22Rv1 (cell line): ENCODE data around the gene BLMH.

Experiments
- ZFX ChIP-seq: fragments of 450-650 bp; IDR thresholded peaks from 2 replicates; pipeline ENCODE4 v1.6.1; 2017; ENCODE audit warnings: antibody characterized with exemption, borderline replicate concordance
- TF ChIP-seq, protein P1 (sequence below): fragments of 450-650 bp; IDR thresholded peaks from 2 replicates; pipeline ENCODE4 v1.5.1; 2017; ENCODE audit warnings: mild to moderate bottlenecking

- TF ChIP-seq, protein P1, sequence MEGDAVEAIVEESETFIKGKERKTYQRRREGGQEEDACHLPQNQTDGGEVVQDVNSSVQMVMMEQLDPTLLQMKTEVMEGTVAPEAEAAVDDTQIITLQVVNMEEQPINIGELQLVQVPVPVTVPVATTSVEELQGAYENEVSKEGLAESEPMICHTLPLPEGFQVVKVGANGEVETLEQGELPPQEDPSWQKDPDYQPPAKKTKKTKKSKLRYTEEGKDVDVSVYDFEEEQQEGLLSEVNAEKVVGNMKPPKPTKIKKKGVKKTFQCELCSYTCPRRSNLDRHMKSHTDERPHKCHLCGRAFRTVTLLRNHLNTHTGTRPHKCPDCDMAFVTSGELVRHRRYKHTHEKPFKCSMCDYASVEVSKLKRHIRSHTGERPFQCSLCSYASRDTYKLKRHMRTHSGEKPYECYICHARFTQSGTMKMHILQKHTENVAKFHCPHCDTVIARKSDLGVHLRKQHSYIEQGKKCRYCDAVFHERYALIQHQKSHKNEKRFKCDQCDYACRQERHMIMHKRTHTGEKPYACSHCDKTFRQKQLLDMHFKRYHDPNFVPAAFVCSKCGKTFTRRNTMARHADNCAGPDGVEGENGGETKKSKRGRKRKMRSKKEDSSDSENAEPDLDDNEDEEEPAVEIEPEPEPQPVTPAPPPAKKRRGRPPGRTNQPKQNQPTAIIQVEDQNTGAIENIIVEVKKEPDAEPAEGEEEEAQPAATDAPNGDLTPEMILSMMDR, result no peak
- TF ChIP-seq ZFX, result no peak
These were observed 63.7 kb downstream of the BLMH start for GRCh38 chr17:30228011-30228410.
